Kidney epithelial cell (primary cell): ENCODE measurements around the gene ARHGEF12. TPM values are rescaled to one million over a fixed set of nuclear protein-coding genes. Genes with fewer than 3 reads are reported as not detected.

Source experiments
- DNase-seq: peaks from one replicate; pipeline ENCODE4 v3.0.0-alpha.2; 2010; ENCODE audit warnings: low read depth
- H3K27me3 ChIP-seq: 2 replicates; pipeline ENCODE4 v1.6.0; 2011; ENCODE audit warnings: low read length; ENCODE audit not compliant: control insufficient read depth, insufficient read depth
- H3K36me3 ChIP-seq: 2 replicates; pipeline ENCODE4 v1.5.1; 2011; ENCODE audit warnings: low read length; ENCODE audit not compliant: control insufficient read depth, insufficient read depth
- H3K4me3 ChIP-seq: 2 replicates; pipeline ENCODE4 v1.5.1; 2011; ENCODE audit warnings: low read depth, mild to moderate bottlenecking, control low read depth, low read length
- total RNA-seq: library from RNA; depleted of rRNA; stranded (reverse); fragments of >200 nt; gene quantifications from 2 replicates; pipeline ENCODE4 v1.2.3, GENCODE V29; 2015
- TF ChIP-seq, protein P1 (sequence below): IDR thresholded peaks from 2 replicates; pipeline ENCODE4 v1.5.1; 2011; ENCODE audit warnings: mild to moderate bottlenecking, moderate library complexity, low read length, control low read depth, inconsistent platforms; ENCODE audit not compliant: insufficient read depth, poor library complexity, severe bottlenecking

The ARHGEF12 gene
- total RNA-seq, 1 donor from 2014 or later, result 54.7 TPM

DNA sequence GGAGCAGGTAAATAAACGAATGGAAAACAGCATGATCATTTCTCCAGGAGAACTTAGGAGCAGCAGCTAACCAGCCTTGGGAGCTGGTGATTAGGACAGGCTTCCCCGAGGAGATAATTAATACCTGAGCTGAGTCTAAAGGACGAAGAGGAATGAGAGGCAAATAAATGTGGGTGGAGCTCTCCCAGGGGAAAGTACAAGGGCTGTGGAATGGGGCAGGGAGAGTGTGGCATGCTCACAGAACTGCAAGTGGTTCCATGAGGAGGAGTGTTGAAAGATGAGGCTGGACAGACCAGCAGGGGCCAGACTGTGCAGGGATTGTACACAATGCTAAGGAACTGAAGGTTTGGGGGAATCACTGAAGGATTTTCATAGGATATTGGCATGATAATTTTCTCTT lies 25.3 kb upstream of the ARHGEF12 start:
- TF ChIP-seq, protein P1, sequence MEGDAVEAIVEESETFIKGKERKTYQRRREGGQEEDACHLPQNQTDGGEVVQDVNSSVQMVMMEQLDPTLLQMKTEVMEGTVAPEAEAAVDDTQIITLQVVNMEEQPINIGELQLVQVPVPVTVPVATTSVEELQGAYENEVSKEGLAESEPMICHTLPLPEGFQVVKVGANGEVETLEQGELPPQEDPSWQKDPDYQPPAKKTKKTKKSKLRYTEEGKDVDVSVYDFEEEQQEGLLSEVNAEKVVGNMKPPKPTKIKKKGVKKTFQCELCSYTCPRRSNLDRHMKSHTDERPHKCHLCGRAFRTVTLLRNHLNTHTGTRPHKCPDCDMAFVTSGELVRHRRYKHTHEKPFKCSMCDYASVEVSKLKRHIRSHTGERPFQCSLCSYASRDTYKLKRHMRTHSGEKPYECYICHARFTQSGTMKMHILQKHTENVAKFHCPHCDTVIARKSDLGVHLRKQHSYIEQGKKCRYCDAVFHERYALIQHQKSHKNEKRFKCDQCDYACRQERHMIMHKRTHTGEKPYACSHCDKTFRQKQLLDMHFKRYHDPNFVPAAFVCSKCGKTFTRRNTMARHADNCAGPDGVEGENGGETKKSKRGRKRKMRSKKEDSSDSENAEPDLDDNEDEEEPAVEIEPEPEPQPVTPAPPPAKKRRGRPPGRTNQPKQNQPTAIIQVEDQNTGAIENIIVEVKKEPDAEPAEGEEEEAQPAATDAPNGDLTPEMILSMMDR, result no peak
- no peaks in the 10 kb centered on the region for H3K27me3 ChIP-seq
- H3K36me3 ChIP-seq, result no peaks in the 10 kb centered on the region
- H3K4me3 ChIP-seq, result no peak overlapping the region
- no peak for DNase-seq

DNA sequence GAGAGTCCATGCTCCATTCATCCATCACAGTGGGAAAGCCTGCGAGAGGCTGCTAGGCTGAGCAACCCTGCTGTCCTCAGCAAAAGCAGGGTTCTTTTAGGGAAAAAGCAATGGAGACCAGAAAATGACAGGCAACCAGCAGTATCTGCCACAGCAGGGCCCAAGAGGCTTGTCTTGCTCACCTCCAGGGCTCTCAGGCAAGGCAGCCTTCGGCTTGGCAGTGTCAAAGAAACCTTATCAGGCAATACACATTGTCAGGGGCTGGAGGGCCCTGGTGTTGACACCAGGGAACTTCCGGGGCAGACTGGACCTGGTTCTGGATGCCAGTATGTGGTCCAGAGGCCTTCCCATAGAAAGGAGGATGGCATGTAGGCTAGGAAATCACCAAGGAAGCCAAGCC lies 21.4 kb upstream of the ARHGEF12 start:
- Histone ChIP-seq H3K27me3 (no peaks in the 10 kb centered on the region), H3K36me3 (no peaks in the 10 kb centered on the region), H3K4me3 (no peak overlapping the region)
- no peak for DNase-seq
- TF ChIP-seq, protein P1, result no peak

DNA sequence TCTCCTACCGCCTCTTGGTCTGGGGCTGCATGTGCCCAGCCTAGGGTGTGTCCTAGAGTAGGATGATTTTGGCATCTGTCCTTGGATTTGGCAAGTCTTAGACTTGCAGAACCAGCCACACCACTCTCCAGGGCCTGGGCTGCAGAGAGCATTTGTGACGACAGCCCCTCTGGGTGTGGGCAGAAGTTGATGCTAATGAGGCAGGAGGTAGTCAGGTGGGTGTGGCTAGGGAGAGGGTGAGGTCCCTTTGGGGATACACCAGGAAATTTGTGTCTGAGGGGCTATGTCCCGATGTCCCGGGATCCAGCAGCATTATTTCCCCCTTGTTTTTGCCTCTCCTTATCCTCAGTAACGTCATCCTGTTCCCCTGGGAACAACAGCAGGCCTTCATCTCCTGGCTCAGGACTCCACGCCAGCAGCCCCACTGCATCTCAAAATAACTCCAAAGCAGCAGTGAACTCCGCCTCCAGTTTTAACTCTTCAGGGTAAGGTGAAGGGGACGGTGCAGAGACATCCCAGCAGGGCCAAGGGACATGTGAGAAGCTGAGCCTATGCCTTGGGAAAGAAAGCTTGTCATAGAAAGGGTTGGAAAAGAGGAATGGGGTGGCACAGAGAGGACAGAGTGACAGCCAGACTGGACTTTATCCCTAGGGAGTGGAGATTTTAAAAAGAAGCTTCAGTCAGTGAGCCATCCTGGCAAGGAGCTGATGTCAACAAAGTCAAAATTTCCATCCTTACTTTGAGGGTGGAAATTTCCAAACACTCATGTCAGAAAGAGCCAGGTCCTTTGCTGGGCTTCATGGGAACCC lies 19.1 kb upstream of the ARHGEF12 start:
- DNase-seq, result no peak
- no peaks in the 10 kb centered on the region for H3K27me3 ChIP-seq

DNA sequence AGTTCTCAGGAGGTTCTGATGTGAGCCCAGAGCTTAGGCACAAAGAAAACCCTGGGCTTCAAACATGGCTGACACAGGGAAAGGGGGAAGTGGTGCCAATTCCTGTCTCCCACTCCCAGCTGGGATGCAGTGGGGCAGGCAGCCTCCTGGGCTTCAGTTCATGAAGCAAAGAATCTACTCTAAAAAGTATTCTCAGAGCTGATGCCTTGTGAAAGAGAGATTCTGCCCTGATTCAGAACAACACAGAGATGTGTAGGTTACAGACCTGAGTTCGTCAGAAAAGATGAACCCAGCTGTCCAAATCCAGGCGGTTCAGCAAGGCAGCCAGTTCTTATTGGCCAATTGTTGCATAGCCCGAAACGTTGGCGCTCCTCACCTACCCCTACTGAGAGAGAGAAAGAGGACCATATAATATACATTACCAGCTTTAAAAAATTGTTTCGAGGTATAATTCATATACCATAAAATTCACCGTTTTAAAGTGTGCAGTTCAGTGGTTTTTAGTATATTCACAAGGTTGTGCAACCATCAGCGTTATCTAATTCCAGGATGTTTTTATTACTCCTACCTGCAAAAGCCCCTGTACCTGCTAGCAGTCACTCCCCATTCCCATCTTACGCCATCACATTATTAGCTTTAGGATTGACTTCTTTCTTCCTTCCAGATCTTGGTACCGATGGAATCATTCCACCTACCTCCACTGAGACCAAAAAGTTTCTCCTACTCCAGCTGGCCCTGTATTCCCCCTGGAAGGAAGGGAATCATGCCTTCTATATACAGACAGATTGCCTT lies 18.3 kb upstream of the ARHGEF12 start:
- H3K36me3 ChIP-seq, result no peaks in the 10 kb centered on the region
- no peaks in the 10 kb centered on the region for H3K27me3 ChIP-seq
- no peak overlapping the region for H3K4me3 ChIP-seq
- DNase-seq, result no peak
- TF ChIP-seq, protein P1, result no peak

More for the DNA sequence above, 19.1 kb upstream of the ARHGEF12 start:
- H3K4me3 ChIP-seq, result no peak overlapping the region
- TF ChIP-seq, protein P1, result no peak
- no peaks in the 10 kb centered on the region for H3K36me3 ChIP-seq

DNA sequence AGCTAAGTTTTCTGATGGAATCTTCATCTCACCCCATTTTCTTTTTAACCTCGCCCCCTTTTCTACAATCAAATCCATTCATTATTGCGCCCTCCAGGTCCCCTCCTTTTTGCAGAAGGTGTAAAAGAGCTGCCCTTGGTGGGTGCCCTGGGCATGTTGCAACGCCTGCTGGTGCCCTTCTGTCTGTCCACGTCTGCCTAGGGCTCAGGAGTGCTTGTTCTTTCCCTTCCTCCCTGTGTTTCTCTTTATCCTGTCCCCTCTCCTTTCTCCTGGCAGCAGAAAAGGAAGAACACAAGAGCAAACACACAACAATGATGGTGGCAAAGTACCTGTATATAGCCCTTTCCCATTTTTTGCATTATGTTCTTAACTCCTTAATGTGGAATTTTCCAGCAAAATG lies 17.3 kb upstream of the ARHGEF12 start:
- Histone ChIP-seq H3K4me3 (no peak overlapping the region), H3K27me3 (no peaks in the 10 kb centered on the region), H3K36me3 (no peaks in the 10 kb centered on the region)
- no peak for DNase-seq
- TF ChIP-seq, protein P1, result no peak
